GM21423 (cell line): ENCODE data around the gene KIF7.

ENCODE experiments used
- ATAC-seq: cut with Tn5 transposase; IDR thresholded peaks from one replicate; pipeline ENCODE4 v1.9.1; 2021; ENCODE audit warnings: mild to moderate bottlenecking, moderate library complexity; ENCODE audit not compliant: unreplicated experiment

Gene KIF7

GRCh38 chr15:89649716-89650115, 5.6 kb downstream of the KIF7 start:
- no peak for ATAC-seq

GRCh38 chr15:89649013-89649625, 6.1 kb downstream of the KIF7 start:
- no peak for ATAC-seq

- ATAC-seq, result no peak
These were observed 6.9 kb downstream of the KIF7 start for GRCh38 chr15:89648106-89649012.

- ATAC-seq, result no peak
These were observed 7.9 kb downstream of the KIF7 start for GRCh38 chr15:89647191-89647851.

GRCh38 chr15:89646416-89647141, 8.7 kb downstream of the KIF7 start:
- no peak for ATAC-seq

GRCh38 chr15:89645680-89646079, 9.6 kb downstream of the KIF7 start:
- ATAC-seq, result no peak

GRCh38 chr15:89642106-89642505, 13.2 kb downstream of the KIF7 start:
- ATAC-seq, result no peak

- no peak for ATAC-seq
These were observed 14.2 kb downstream of the KIF7 start for GRCh38 chr15:89641053-89641452.

- no peak for ATAC-seq
These were observed 15.0 kb downstream of the KIF7 start for GRCh38 chr15:89640245-89640644.

- no peak for ATAC-seq
These were observed 21.7 kb downstream of the KIF7 start for GRCh38 chr15:89633585-89633984.

GRCh38 chr15:89632563-89633430, 22.5 kb downstream of the KIF7 start:
- no peak for ATAC-seq

GRCh38 chr15:89631902-89632264, 23.4 kb downstream of the KIF7 start:
- ATAC-seq, result no peak

- ATAC-seq, result no peak
These were observed 24.0 kb downstream of the KIF7 start for GRCh38 chr15:89630974-89631901.

GRCh38 chr15:89630260-89630659, 25.0 kb downstream of the KIF7 start:
- no peak for ATAC-seq

GRCh38 chr15:89629829-89630228, 25.4 kb downstream of the KIF7 start:
- ATAC-seq, result no peak

GRCh38 chr15:89628806-89629715, 26.2 kb downstream of the KIF7 start:
- no peak for ATAC-seq

- ATAC-seq, result no peak
These were observed 27.0 kb downstream of the KIF7 start for GRCh38 chr15:89628301-89628700.
